HEK293 (cell line): ENCODE results near the gene CYP4F8.

Experiments
- CTCF ChIA-PET: fragments of 350-600 bp; formaldehyde crosslinking; extraction: SDS; loops from one replicate; lab custom pipeline; 2021; ENCODE audit warnings: antibody characterized with exemption; lab: Yijun Ruan, JAX
- POLR2A ChIA-PET: fragments of 300-600 bp; formaldehyde crosslinking; extraction: SDS; loops from one replicate; lab custom pipeline; 2020; ENCODE audit warnings: antibody characterized with exemption, inconsistent platforms; lab: Yijun Ruan, JAX
- H3K27ac ChIP-seq: fragments of 200-500 bp; sonication (Bioruptor generic); 2 replicates; pipeline ENCODE4 v1.5.1; 2014; ENCODE audit warnings: low read depth, low read length, control low read depth, inconsistent platforms; ENCODE audit errors: extremely low read depth
- H3K36me3 ChIP-seq, 2 experiments: fragments of 200-500 bp in 1 of 2; sonication (Bioruptor generic) in 1 of 2; 1 replicate in 1 of 2; 2 replicates in 1 of 2; pipeline ENCODE4 v1.5.1; 2014 to 2017; ENCODE audit warnings: inconsistent platforms in 2 of 2, low read length in 2 of 2; ENCODE audit not compliant: control insufficient read depth in 2 of 2, insufficient read depth in 1 of 2
- H3K4me1 ChIP-seq: fragments of 200-500 bp; sonication (Bioruptor generic); 2 replicates; pipeline ENCODE4 v1.5.1; 2014; ENCODE audit warnings: mild to moderate bottlenecking, low read length, inconsistent platforms; ENCODE audit not compliant: control insufficient read depth, insufficient read depth
- H3K4me3 ChIP-seq: 2 replicates; pipeline ENCODE4 v1.5.1; 2011; ENCODE audit warnings: low read depth, mild to moderate bottlenecking, control low read depth, low read length, moderate library complexity
- H3K9me3 ChIP-seq: fragments of 200-500 bp; sonication (Bioruptor generic); 2 replicates; pipeline ENCODE4 v1.5.1; 2014; ENCODE audit warnings: low read depth, low read length, inconsistent platforms; ENCODE audit not compliant: control insufficient read depth, insufficient read depth
- INSM2 ChIP-seq: fragments of 450-650 bp; formaldehyde crosslinking; IDR thresholded peaks from 2 replicates; pipeline ENCODE4 v1.5.1; 2016; ENCODE audit warnings: missing biosample characterization, missing genetic modification characterization
- PBX3 ChIP-seq: sonication (generic); formaldehyde crosslinking; IDR thresholded peaks from 2 replicates; pipeline ENCODE4 v1.8.1; 2022; ENCODE audit warnings: mild to moderate bottlenecking, moderate library complexity, missing genetic modification reagents
- REPIN1 ChIP-seq: fragments of 450-650 bp; formaldehyde crosslinking; IDR thresholded peaks from 2 replicates; pipeline ENCODE4 v1.5.1; 2017; ENCODE audit warnings: missing biosample characterization, missing genetic modification characterization, low read depth
- REST ChIP-seq: fragments of 450-650 bp; formaldehyde crosslinking; IDR thresholded peaks from 2 replicates; pipeline ENCODE4 v1.5.1; 2016; ENCODE audit warnings: missing biosample characterization, missing genetic modification characterization
- SP7 ChIP-seq: fragments of 450-650 bp; formaldehyde crosslinking; IDR thresholded peaks from 2 replicates; pipeline ENCODE4 v1.5.1; 2016; ENCODE audit warnings: missing biosample characterization, missing genetic modification characterization
- ZBTB7A ChIP-seq: fragments of 450-650 bp; formaldehyde crosslinking; IDR thresholded peaks from 2 replicates; pipeline ENCODE4 v1.5.1; 2016; ENCODE audit warnings: low read depth, missing biosample characterization, missing genetic modification characterization
- ZBTB8A ChIP-seq: fragments of 450-650 bp; formaldehyde crosslinking; IDR thresholded peaks from 2 replicates; pipeline ENCODE4 v1.5.1; 2016; ENCODE audit warnings: missing biosample characterization, missing genetic modification characterization
- ZNF10 ChIP-seq: fragments of 450-650 bp; formaldehyde crosslinking; IDR thresholded peaks from 2 replicates; pipeline ENCODE4 v1.5.1; 2017; ENCODE audit warnings: missing biosample characterization, missing genetic modification characterization
- ZNF133 ChIP-seq: fragments of 450-650 bp; formaldehyde crosslinking; IDR thresholded peaks from 2 replicates; pipeline ENCODE4 v1.5.1; 2016; ENCODE audit warnings: missing biosample characterization, missing genetic modification characterization
- ZNF214 ChIP-seq: fragments of 450-650 bp; formaldehyde crosslinking; IDR thresholded peaks from 2 replicates; pipeline ENCODE4 v1.5.1; 2017; ENCODE audit warnings: missing biosample characterization, mild to moderate bottlenecking, missing genetic modification characterization, borderline replicate concordance
- ZNF248 ChIP-seq: fragments of 450-650 bp; formaldehyde crosslinking; IDR thresholded peaks from 2 replicates; pipeline ENCODE4 v1.5.1; 2017; ENCODE audit warnings: missing biosample characterization, missing genetic modification characterization
- ZNF391 ChIP-seq: fragments of 450-650 bp; formaldehyde crosslinking; IDR thresholded peaks from 2 replicates; pipeline ENCODE4 v1.5.1; 2016; ENCODE audit warnings: low read depth, missing biosample characterization, missing genetic modification characterization, borderline replicate concordance
- ZNF514 ChIP-seq: fragments of 450-650 bp; formaldehyde crosslinking; IDR thresholded peaks from 2 replicates; pipeline ENCODE4 v1.5.1; 2016; ENCODE audit warnings: missing biosample characterization, missing genetic modification characterization
- ZNF544 ChIP-seq: fragments of 450-650 bp; formaldehyde crosslinking; IDR thresholded peaks from 2 replicates; pipeline ENCODE4 v1.5.0; 2017; ENCODE audit warnings: missing biosample characterization, missing genetic modification characterization
- ZNF596 ChIP-seq: fragments of 450-650 bp; IDR thresholded peaks from 2 replicates; pipeline ENCODE4 v1.5.0; 2018; ENCODE audit warnings: missing biosample characterization, mild to moderate bottlenecking, missing genetic modification characterization, moderate library complexity
- ZNF658 ChIP-seq: fragments of 450-650 bp; formaldehyde crosslinking; IDR thresholded peaks from 2 replicates; pipeline ENCODE4; 2016; ENCODE audit warnings: missing biosample characterization, missing genetic modification characterization
- ZNF776 ChIP-seq: fragments of 450-650 bp; formaldehyde crosslinking; IDR thresholded peaks from 2 replicates; pipeline ENCODE4 v1.5.0; 2017; ENCODE audit warnings: missing biosample characterization, missing genetic modification characterization, borderline replicate concordance
- ZNF843 ChIP-seq: fragments of 450-650 bp; formaldehyde crosslinking; IDR thresholded peaks from 2 replicates; pipeline ENCODE4 v1.5.1; 2016; ENCODE audit warnings: missing biosample characterization, missing genetic modification characterization
- TF ChIP-seq, protein P1 (sequence below): fragments of 450-650 bp; formaldehyde crosslinking; IDR thresholded peaks from 2 replicates; pipeline ENCODE4 v1.5.1; 2016; ENCODE audit warnings: missing biosample characterization, missing genetic modification characterization
- TF ChIP-seq, protein P2 (sequence below): fragments of 450-650 bp; formaldehyde crosslinking; IDR thresholded peaks from 2 replicates; pipeline ENCODE4 v1.5.1; 2016; ENCODE audit warnings: missing biosample characterization, missing genetic modification characterization
- TF ChIP-seq, protein P3 (sequence below): fragments of 450-650 bp; formaldehyde crosslinking; IDR thresholded peaks from 2 replicates; pipeline ENCODE4 v1.5.1; 2017; ENCODE audit warnings: missing biosample characterization, missing genetic modification characterization

Gene CYP4F8

DNA sequence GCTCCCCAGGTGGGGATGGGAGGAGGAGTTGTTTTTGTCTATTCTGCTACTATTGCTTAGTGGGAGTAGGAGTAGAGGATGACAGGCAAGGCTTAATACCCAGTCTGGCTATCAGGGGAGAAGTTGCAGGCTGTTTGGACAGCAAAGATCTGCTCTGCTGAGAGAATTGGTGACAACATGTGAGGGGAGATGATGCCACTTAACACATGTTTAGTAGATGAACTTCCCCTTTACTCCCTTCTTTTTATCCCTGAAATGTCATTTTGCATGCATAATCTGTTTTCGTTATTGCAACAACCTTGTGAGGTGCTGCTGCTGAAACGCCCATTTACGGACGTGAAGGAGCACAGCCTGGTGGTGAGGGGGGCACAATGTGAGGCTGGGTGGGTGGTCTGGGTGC is 54.9 kb downstream of the CYP4F8 start (continued):
- TF ChIP-seq ZNF776 (no peak), SP7 (no peak), ZNF10 (no peak), ZBTB7A (tag by site-specific recombination) (no peak), ZNF544 (tag by site-specific recombination) (no peak), ZNF596 (tag by site-specific recombination) (no peak), ZNF391 (tag by site-specific recombination) (no peak), ZNF843 (tag by site-specific recombination) (no peak), PBX3 (CRISPR knock-in tag) (no peak)
- TF ChIP-seq, all 188 proteins: peak for 0

GRCh38 chr19:15671237-15671821 is 56.3 kb downstream of the CYP4F8 start:
- Histone ChIP-seq H3K36me3 (no peaks in the 10 kb centered on the region), H3K4me1 (no peaks in the 10 kb centered on the region), H3K9me3 (no peaks in the 10 kb centered on the region), H3K4me3 (no peak overlapping the region), H3K27ac (no peak overlapping the region)
- TF ChIP-seq ZNF248 (tag by site-specific recombination) (no peak), ZNF658 (tag by site-specific recombination) (no peak), REPIN1 (tag by site-specific recombination) (no peak), INSM2 (tag by site-specific recombination) (no peak), REST (tag by site-specific recombination) (no peak), ZBTB8A (no peak), ZNF133 (tag by site-specific recombination) (no peak), ZNF514 (tag by site-specific recombination) (no peak), PBX3 (CRISPR knock-in tag) (no peak), ZNF214 (tag by site-specific recombination) (no peak)
- TF ChIP-seq, protein P1, sequence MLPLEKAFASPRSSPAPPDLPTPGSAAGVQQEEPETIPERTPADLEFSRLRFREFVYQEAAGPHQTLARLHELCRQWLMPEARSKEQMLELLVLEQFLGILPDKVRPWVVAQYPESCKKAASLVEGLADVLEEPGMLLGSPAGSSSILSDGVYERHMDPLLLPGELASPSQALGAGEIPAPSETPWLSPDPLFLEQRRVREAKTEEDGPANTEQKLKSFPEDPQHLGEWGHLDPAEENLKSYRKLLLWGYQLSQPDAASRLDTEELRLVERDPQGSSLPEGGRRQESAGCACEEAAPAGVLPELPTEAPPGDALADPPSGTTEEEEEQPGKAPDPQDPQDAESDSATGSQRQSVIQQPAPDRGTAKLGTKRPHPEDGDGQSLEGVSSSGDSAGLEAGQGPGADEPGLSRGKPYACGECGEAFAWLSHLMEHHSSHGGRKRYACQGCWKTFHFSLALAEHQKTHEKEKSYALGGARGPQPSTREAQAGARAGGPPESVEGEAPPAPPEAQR (tag by site-specific recombination): no peak
- TF ChIP-seq, protein P2, sequence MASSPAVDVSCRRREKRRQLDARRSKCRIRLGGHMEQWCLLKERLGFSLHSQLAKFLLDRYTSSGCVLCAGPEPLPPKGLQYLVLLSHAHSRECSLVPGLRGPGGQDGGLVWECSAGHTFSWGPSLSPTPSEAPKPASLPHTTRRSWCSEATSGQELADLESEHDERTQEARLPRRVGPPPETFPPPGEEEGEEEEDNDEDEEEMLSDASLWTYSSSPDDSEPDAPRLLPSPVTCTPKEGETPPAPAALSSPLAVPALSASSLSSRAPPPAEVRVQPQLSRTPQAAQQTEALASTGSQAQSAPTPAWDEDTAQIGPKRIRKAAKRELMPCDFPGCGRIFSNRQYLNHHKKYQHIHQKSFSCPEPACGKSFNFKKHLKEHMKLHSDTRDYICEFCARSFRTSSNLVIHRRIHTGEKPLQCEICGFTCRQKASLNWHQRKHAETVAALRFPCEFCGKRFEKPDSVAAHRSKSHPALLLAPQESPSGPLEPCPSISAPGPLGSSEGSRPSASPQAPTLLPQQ (tag by site-specific recombination): no peak
- TF ChIP-seq, protein P3, sequence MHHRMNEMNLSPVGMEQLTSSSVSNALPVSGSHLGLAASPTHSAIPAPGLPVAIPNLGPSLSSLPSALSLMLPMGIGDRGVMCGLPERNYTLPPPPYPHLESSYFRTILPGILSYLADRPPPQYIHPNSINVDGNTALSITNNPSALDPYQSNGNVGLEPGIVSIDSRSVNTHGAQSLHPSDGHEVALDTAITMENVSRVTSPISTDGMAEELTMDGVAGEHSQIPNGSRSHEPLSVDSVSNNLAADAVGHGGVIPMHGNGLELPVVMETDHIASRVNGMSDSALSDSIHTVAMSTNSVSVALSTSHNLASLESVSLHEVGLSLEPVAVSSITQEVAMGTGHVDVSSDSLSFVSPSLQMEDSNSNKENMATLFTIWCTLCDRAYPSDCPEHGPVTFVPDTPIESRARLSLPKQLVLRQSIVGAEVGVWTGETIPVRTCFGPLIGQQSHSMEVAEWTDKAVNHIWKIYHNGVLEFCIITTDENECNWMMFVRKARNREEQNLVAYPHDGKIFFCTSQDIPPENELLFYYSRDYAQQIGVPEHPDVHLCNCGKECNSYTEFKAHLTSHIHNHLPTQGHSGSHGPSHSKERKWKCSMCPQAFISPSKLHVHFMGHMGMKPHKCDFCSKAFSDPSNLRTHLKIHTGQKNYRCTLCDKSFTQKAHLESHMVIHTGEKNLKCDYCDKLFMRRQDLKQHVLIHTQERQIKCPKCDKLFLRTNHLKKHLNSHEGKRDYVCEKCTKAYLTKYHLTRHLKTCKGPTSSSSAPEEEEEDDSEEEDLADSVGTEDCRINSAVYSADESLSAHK: no peak
- ChIA-PET CTCF (interaction anchor here (0.7 kb wide), 1 partner anchor 370 kb away, joined by 3 read pairs; no protein-coding TSS in a partner anchor), POLR2A (no interaction called here)
